ENCODE measurements around the gene KLHDC7B. TPM values are rescaled to one million over a fixed set of nuclear protein-coding genes. Genes with fewer than 3 reads are reported as not detected.
"Not testable (repeated sequence)": the region's sequence is repeated elsewhere in the genome, so short reads cannot be mapped to it uniquely, and the experiment has no call there.

KLHDC7B gene
- total and polyA plus RNA-seq, 2 experiments from 2014 or later: 0.75 to 1.7 TPM

DNA sequence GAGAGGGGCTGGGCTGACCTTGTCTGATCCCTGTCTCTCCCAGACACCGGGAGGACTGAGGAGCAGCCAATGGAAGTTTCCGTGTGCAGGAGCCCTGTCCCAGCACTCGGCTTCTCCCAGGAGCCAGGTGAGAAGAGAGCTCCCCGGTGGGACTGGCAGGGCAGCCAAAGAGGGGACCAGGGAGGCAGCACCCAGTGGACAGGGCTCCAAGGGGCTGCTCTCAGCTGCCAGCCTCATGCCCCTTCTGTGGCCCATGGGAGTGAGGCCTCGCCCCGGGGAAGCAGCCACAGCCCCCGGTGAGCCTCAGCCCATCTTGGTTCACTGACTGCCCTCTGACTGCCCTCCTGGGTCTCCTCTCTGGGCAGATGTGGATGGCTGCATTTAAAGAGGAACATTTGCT, 27.1 kb upstream of the KLHDC7B start:
- DNase-seq (ENCODE audit: low spot score): no peak
- Histone ChIP-seq H3K4me3 (no peak overlapping the region), H3K4me2 (no peak overlapping the region), H3K27me3 (no peaks in the 10 kb centered on the region), H4K20me1 (ENCODE audit: insufficient read depth, poor library complexity, severe bottlenecking) (peaks cover 7% of the 10 kb centered on the region), H3K4me1 (ENCODE audit: insufficient read depth) (no peaks in the 10 kb centered on the region), H3K9me2 (replicated peaks; ENCODE audit: insufficient read depth) (no peaks in the 10 kb centered on the region), H3K9me3 (ENCODE audit: low read depth) (no peaks in the 10 kb centered on the region), H2AFZ (no peak overlapping the region), H3K79me2 (peaks cover 46% of the 10 kb centered on the region), H3K36me3 (replicated peaks; ENCODE audit: insufficient read depth, low read depth) (no peaks in the 10 kb centered on the region), H3K27ac (no peak overlapping the region)
- 97% methylated on average over 6 of the region's 7 CpGs for WGBS (ENCODE audit: low lambda C conversion rate, missing lambda C conversion rate)
- TF ChIP-seq, protein P1, sequence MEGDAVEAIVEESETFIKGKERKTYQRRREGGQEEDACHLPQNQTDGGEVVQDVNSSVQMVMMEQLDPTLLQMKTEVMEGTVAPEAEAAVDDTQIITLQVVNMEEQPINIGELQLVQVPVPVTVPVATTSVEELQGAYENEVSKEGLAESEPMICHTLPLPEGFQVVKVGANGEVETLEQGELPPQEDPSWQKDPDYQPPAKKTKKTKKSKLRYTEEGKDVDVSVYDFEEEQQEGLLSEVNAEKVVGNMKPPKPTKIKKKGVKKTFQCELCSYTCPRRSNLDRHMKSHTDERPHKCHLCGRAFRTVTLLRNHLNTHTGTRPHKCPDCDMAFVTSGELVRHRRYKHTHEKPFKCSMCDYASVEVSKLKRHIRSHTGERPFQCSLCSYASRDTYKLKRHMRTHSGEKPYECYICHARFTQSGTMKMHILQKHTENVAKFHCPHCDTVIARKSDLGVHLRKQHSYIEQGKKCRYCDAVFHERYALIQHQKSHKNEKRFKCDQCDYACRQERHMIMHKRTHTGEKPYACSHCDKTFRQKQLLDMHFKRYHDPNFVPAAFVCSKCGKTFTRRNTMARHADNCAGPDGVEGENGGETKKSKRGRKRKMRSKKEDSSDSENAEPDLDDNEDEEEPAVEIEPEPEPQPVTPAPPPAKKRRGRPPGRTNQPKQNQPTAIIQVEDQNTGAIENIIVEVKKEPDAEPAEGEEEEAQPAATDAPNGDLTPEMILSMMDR (IDR thresholded peaks at IDR 0.05; ENCODE audit: poor library complexity): no peak
- no peak for TF ChIP-seq EZH2phosphoT487 (IDR thresholded peaks at IDR 0.05; ENCODE audit: low read depth, severe bottlenecking, unreplicated experiment)
- TF ChIP-seq EZH2 (IDR thresholded peaks at IDR 0.05; ENCODE audit: borderline replicate concordance): no peak

DNA sequence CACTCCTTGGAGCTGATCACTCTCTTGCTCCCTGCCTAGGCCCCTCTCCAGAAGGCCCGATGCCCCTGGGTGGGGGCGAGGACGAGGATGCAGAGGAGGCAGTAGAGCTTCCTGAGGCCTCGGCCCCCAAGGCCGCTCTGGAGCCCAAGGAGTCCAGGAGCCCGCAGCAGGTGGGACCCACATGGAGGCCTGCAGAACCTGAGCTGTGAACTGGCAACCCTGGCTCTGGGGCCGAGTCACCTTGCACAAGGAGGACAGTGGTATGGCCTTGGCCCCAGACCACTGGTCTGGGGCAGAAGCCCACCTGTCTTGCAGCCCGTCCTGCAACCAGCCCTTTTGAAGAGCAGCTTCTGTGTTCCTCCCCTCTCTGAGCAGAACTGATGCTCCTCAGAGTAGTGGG, 26.5 kb upstream of the KLHDC7B start:
- Histone ChIP-seq H3K4me1 (ENCODE audit: insufficient read depth) (peaks cover 4% of the 10 kb centered on the region), H3K79me2 (peaks cover 46% of the 10 kb centered on the region), H3K9me3 (ENCODE audit: low read depth) (no peaks in the 10 kb centered on the region), H3K9me2 (replicated peaks; ENCODE audit: insufficient read depth) (no peaks in the 10 kb centered on the region), H3K27ac (no peak overlapping the region), H3K27me3 (no peaks in the 10 kb centered on the region), H2AFZ (no peak overlapping the region), H3K36me3 (replicated peaks; ENCODE audit: insufficient read depth, low read depth) (no peaks in the 10 kb centered on the region), H3K4me2 (no peak overlapping the region), H3K4me3 (no peak overlapping the region), H4K20me1 (ENCODE audit: insufficient read depth, poor library complexity, severe bottlenecking) (peaks cover 11% of the 10 kb centered on the region)
- TF ChIP-seq EZH2phosphoT487 (IDR thresholded peaks at IDR 0.05; ENCODE audit: low read depth, severe bottlenecking, unreplicated experiment) (no peak), EZH2 (IDR thresholded peaks at IDR 0.05; ENCODE audit: borderline replicate concordance) (no peak)
- TF ChIP-seq, protein P1 (IDR thresholded peaks at IDR 0.05; ENCODE audit: poor library complexity): no peak
- WGBS (ENCODE audit: low lambda C conversion rate, missing lambda C conversion rate): 95% methylated on average over 8 of the region's 8 CpGs
- no peak for DNase-seq (ENCODE audit: low spot score)

DNA sequence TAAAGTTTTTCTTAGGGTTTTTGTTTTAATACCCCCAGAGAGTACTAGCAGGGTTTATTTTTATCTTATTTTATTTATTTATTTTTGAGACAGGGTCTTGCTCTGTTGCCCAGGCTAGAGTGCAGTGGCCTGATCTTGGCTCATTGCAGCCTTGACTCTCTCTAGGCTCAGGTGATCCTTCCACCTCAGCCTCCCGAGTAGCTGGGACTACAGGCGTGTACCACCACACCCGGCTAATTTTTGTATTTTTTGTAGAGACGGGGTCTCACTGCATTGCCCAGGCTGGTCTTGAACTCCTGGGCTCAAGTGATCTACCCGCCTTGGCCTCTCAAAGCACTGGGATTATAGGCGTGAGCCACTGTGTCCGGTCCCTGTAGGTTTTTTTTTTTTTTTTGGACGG, 25.5 kb upstream of the KLHDC7B start:
- not testable (repeated sequence) for H3K27ac ChIP-seq; H3K27me3 ChIP-seq; DNase-seq (ENCODE audit: low spot score); H3K4me2 ChIP-seq; H2AFZ ChIP-seq; H3K9me2 ChIP-seq (replicated peaks; ENCODE audit: insufficient read depth); H3K9me3 ChIP-seq (ENCODE audit: low read depth); H3K36me3 ChIP-seq (replicated peaks; ENCODE audit: insufficient read depth, low read depth); H3K4me1 ChIP-seq (ENCODE audit: insufficient read depth); H3K4me3 ChIP-seq
- Histone ChIP-seq H3K79me2 (peaks cover 42% of the 10 kb centered on the region), H4K20me1 (ENCODE audit: insufficient read depth, poor library complexity, severe bottlenecking) (peaks cover 13% of the 10 kb centered on the region)
- WGBS (ENCODE audit: low lambda C conversion rate, missing lambda C conversion rate): 92% methylated on average over 8 of the region's 8 CpGs

DNA sequence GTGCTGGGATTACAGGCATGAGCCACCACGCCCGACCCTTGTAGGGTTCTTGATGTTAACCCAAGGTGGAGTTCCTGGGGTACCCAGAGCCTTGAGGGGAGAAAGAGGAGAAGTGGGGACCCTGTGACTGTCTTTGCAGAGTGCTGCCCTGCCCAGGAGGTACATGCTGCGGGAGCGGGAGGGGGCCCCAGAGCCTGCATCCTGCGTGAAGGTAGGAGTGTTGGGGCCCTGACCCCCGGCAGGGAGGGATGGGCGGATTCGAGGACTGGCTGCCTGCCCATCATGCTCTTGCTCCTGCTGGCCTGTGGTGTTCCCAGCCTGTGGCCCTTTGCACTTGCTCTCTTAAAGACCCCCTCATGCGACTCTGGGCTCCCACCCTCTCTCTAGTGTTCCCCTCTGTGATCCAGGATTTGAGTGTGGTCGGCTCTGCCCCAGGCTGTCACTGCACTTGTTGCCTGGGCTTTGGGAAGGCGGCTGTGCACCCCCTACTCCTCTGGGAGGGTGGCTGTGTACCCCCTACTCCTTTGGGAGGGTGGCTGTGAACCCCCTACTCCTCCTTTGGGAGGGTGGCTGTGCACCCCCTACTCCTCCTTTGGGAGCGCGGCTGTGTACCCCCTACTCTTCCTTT, 24.8 kb upstream of the KLHDC7B start:
- TF ChIP-seq EZH2phosphoT487 (IDR thresholded peaks at IDR 0.05; ENCODE audit: low read depth, severe bottlenecking, unreplicated experiment) (no peak), EZH2 (IDR thresholded peaks at IDR 0.05; ENCODE audit: borderline replicate concordance) (no peak)
- TF ChIP-seq, protein P1 (IDR thresholded peaks at IDR 0.05; ENCODE audit: poor library complexity): no peak
- H4K20me1 ChIP-seq (ENCODE audit: insufficient read depth, poor library complexity, severe bottlenecking): peaks cover 13% of the 10 kb centered on the region
- DNase-seq (ENCODE audit: low spot score): no peak
- no peaks in the 10 kb centered on the region for H3K9me3 ChIP-seq (ENCODE audit: low read depth)
- H3K9me2 ChIP-seq (replicated peaks; ENCODE audit: insufficient read depth): no peaks in the 10 kb centered on the region
- 100% methylated on average over 13 of the region's 13 CpGs for WGBS (ENCODE audit: low lambda C conversion rate, missing lambda C conversion rate)
- no peak overlapping the region for H2AFZ ChIP-seq
- H3K27ac ChIP-seq: no peak overlapping the region
- H3K27me3 ChIP-seq: no peaks in the 10 kb centered on the region
- no peak overlapping the region for H3K4me3 ChIP-seq
- no peak overlapping the region for H3K4me2 ChIP-seq
- H3K79me2 ChIP-seq: peaks cover 39% of the 10 kb centered on the region
- H3K4me1 ChIP-seq (ENCODE audit: insufficient read depth): peaks cover 9% of the 10 kb centered on the region
- H3K36me3 ChIP-seq (replicated peaks; ENCODE audit: insufficient read depth, low read depth): no peaks in the 10 kb centered on the region

Measured in hepatocyte (in vitro differentiated cells).